Activated T-helper 1 cell treated with Interleukin-2 at 50 U/mL for 16 hours (primary cell): ENCODE data around the gene ZNF341.

ENCODE experiments used
- DNase-seq: peaks from one replicate; pipeline ENCODE4 v3.0.0-alpha.2; 2020; ENCODE audit warnings: low read depth

The ZNF341 gene

GRCh38 chr20:33825340-33826269 lies 93.8 kb downstream of the ZNF341 start:
- no peak for DNase-seq

GRCh38 chr20:33826270-33826897 lies 94.6 kb downstream of the ZNF341 start:
- no peak for DNase-seq

DNA sequence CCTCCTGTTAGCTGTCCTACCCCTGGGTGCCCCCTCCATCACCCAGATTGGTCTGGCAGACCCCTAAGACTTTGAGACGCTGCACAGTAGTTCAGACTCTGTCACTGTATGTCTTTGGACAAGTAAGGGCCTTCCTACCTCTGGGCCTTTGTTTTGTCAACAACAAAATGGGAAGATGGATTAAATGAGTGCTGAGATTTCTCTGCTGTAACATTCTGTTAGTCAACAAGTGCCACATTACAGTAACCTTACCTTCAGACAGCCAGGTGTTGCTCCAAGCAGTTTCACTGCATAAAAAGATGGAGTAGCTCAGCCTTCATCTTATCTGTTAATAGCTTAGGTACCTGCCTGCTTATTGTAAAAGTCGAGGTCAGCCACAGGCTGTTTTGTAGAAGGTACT lies 95.3 kb downstream of the ZNF341 start:
- no peak for DNase-seq

- no peak for DNase-seq
These were observed 96.0 kb downstream of the ZNF341 start for GRCh38 chr20:33827634-33828325.

- no peak for DNase-seq
These were observed 96.6 kb downstream of the ZNF341 start for GRCh38 chr20:33828326-33828844.

DNA sequence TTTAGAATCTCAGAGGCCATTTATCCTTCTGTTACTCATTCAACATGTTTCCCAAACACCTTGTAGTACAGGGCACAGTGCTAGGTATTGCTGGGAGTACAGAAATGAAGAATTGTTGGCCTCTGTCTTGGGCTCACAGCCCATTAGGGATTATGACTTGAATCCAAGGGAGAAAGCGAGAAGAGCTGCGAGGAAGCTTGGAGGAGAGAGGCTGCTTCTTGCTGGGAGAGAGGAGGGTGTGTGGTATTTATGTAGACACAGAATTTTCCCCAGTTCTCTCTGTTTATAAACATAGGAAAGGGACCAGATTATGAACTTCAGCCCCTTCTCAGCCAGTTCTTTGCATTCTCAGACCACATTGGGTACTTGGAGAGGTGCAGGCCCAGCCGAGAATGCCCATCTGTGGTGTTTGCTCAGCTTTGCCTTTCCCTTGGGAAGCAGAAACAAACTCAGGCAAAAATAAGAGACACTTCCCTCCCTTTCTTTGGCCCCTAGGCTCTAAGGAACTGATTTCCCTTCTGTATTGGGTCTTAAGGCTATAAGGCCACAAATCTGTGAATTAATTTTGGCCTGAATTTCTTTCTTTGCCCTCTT lies 97.3 kb downstream of the ZNF341 start:
- no peak for DNase-seq

- DNase-seq, result no peak
These were observed 97.8 kb downstream of the ZNF341 start for GRCh38 chr20:33829636-33830035.

DNA sequence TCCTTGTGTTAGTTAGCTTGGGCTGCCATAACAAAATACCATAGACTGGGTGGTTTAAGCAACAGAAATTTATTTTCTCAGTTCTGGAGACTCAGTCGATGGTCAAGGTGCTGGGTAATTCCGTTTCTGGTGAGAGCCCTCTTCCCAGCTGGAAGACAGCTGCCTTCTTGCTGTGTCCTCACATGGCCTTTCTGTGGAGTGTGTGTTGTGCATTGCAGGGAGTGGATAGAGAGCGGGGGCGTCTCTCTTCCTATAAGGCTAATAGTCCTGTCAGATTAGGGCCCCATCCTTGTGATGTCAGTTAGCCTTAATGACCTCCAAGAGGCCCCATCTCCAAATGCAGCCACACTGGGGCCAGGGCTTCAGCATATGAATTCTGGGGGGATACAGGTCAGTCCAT lies 98.6 kb downstream of the ZNF341 start:
- DNase-seq, result no peak

DNA sequence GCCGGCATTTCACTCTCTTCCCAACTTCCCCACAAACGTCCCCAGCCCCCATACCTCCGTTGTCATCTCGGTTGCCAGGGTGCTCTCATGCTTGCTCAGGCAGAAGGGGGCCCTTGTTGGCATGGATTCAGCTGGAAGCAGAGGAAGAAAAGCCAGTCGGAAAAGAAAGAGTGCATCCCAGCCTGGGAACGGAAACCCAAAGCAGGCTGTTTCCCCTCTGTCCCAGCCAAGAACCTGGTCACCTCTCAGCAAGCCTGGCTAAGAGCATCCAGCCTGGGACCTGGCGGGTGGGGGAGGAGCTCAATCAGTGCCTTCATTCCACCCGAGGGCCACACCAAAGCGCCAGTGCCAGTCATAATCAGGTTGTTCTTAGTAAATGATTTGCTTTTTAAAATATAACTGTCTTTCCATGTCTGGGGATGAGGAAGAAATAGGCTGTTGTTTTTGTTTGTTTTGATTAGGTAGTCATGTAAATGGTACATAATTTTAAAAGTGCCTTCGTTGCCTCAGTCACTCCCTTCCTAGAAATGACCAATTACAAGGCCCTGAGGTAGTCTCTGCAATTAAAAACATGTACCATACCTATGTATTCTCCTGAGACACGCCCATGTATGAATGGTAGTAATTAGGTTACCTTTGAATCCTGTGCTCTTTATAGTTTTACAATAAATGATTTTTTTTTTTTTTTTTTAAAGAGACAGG lies 100.5 kb downstream of the ZNF341 start:
- no peak for DNase-seq

DNA sequence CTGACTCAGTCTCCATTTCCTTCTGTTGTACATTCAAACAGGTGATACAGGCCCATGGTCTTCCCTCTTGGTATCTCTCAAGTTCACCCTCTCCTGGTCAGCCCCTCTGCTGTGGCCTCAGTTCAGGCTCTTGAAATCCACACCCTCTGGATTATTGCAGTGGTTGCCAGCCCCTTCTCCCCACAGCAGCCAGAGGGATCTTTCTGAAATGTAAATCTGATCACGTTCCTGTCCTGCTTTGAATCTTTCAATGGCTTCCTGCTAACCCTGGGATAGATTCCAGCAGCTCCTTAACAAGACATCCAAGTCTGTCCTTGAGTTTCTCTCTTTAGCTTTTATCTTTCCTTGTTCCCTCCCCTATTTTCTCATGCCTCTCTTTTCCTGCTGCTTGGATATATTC lies 101.5 kb downstream of the ZNF341 start:
- no peak for DNase-seq

GRCh38 chr20:33835615-33836172 lies 103.9 kb downstream of the ZNF341 start:
- no peak for DNase-seq

DNA sequence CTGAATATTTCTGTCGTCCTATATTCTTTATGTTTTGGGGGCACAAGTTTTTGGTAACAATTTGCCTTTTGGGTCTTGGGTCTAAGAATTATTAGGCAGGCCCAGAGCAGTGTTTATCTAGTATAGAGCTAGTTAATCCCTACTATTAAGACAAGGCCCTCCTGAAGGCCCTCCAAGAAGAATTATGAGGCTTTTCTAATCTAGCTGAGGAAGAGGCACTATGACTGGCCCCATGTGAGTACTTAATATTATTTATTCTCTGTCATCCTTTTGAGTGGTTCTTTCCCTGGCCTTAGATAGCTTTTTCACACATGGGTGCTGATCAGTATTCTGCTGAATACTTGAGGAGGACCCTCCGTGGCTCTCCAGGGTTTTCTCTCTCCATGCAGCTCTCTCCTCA lies 104.5 kb downstream of the ZNF341 start:
- no peak for DNase-seq

DNA sequence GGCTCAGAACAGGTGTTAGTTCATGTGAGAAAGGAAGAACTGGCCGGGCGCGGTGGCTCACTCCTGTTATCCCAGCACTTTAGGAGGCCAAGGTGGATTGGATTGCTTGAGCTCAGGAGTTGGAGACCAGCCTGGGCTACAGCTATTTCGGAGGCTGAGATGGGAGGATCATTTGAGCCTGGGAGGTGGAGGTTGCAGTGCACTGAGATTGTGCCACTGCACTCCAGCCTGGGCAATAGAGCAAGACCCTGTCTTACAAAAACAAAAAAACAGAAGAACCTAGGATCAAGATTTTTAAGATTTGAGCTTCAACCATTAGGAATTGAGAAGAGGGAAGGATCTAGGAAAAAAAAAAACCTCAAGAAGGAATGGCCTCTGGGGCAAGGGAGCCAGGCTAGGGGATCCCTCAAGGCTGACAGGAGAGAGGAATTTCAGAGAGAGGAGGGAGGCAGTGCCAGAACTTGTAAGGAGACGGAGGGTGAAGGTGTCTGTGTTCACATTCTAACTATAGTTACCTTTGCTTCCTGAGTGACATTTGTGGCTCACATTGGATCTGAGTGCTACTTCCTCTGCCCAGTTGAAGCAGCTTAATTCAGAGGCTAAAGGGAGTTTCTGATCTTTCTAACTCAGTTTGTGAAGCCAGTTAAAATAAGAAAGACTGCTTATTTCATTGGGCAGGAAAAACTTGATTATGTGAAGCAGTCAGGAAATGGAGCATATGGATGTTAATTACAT lies 105.5 kb downstream of the ZNF341 start:
- no peak for DNase-seq

- no peak for DNase-seq
These were observed 106.5 kb downstream of the ZNF341 start for GRCh38 chr20:33838035-33838864.

DNA sequence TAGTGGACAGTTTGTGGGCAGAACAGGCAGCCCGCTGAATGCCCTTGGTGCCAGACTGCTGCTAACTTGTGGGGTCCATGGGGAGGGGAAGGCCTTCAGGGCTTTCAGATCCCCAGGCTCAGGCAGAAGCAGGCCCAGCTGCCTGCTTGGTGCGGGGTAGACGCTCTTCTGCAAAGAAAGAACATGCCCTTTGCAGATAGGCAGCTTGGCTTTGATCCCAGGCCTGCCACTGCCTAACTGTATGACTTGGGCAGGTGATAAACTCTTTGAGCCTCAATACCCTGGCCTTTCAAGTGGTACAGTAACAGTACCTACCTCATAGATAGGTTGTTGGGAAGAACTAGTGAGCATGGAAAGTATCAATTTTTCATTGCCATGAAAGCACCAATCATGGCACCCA lies 107.8 kb downstream of the ZNF341 start:
- no peak for DNase-seq

DNA sequence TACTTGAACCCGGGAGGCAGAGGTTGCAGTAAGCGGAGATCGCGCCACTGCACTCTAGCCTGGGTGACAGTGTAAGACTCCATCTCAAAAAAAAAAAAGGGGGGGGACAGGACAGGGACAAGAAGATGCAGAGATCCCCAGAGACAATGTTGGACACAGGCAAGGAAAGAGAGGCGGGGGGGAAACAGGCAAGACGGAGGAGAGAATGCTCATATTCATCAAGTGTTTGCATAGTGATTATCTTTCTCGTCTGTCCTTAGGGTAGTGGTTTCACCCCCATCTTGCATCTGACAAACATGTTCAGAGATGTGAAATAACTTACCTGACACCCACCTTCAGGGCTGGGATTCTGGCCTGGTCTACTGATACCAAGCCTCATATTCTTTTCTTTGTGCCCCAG lies 108.4 kb downstream of the ZNF341 start:
- no peak for DNase-seq

- DNase-seq, result no peak
These were observed 109.1 kb downstream of the ZNF341 start for GRCh38 chr20:33840759-33841435.

- DNase-seq, result no peak
These were observed 109.6 kb downstream of the ZNF341 start for GRCh38 chr20:33841436-33841799.
